ENCODE results near the gene CADPS2. TPM values are rescaled to one million over a fixed set of nuclear protein-coding genes. Genes with fewer than 3 reads are reported as not detected.

The CADPS2 gene
- polyA plus RNA-seq, 1 donor (not counting 4 experiments of a cell fraction or from before 2014, with no cell fraction given): 0.35 TPM

GRCh38 chr7:122379491-122379890 is 506.8 kb downstream of the CADPS2 start:
- no peaks in the 10 kb centered on the region for H3K9me3 ChIP-seq (ENCODE audit: control insufficient read depth, low read depth, low read length)

GRCh38 chr7:122369756-122370155 is 516.5 kb downstream of the CADPS2 start:
- H3K27me3 ChIP-seq (ENCODE audit: control insufficient read depth, extremely low read depth, insufficient read depth, low read length): no peaks in the 10 kb centered on the region
- no peak for TF ChIP-seq CTCF (optimal IDR thresholded peaks at IDR 0.05 in 1 of 3, IDR thresholded peaks at IDR 0.05 in 1 of 3, conservative IDR thresholded peaks at IDR 0.05 in 1 of 3; ENCODE audit: extremely low read depth in 1 of 3, insufficient read depth in 2 of 3, low read length in 3 of 3)
- TF ChIP-seq EZH2 (IDR thresholded peaks at IDR 0.05; ENCODE audit: low read length): no peak
- dilution Hi-C loops (cut with MboI; ENCODE audit: extremely low pct_ligation_motif_present, low sequenced_read_pairs): no loop called here
- no peak overlapping the region for H3K4me2 ChIP-seq (ENCODE audit: control insufficient read depth, extremely low read depth, insufficient read depth, low read depth, low read length)
- no peaks in the 10 kb centered on the region for H4K20me1 ChIP-seq (ENCODE audit: control insufficient read depth, extremely low read depth, insufficient read depth, low read length)
- no peaks in the 10 kb centered on the region for H3K79me2 ChIP-seq (ENCODE audit: control insufficient read depth, insufficient read depth, low read length)
- H3K4me3 ChIP-seq (ENCODE audit: control insufficient read depth in 2 of 3, extremely low read depth in 1 of 3, insufficient read depth in 2 of 3, low read depth in 1 of 3, low read length in 3 of 3): no peak overlapping the region
- H3K27ac ChIP-seq (ENCODE audit: control insufficient read depth, insufficient read depth, low read length): no peak overlapping the region
- DNase-seq (ENCODE audit: low read depth, low spot score): no peak
- no peak overlapping the region for H2AFZ ChIP-seq (ENCODE audit: control insufficient read depth, low read length)
- no peaks in the 10 kb centered on the region for H3K9me1 ChIP-seq (ENCODE audit: control insufficient read depth, extremely low read depth, insufficient read depth, low read length)
- no peak overlapping the region for H3K9ac ChIP-seq (ENCODE audit: control insufficient read depth, extremely low read depth, insufficient read depth, low read length)
- no peaks in the 10 kb centered on the region for H3K36me3 ChIP-seq (ENCODE audit: control insufficient read depth in 2 of 2, extremely low read depth in 1 of 2, insufficient read depth in 2 of 2, low read length in 2 of 2)
- H3K9me3 ChIP-seq (ENCODE audit: control insufficient read depth, low read depth, low read length): no peaks in the 10 kb centered on the region
- FAIRE-seq: no peak
- no peaks in the 10 kb centered on the region for H3K4me1 ChIP-seq (ENCODE audit: control insufficient read depth, extremely low read depth, insufficient read depth, low read length)

More at GRCh38 chr7:122379491-122379890, 506.8 kb downstream of the CADPS2 start:
- Histone ChIP-seq H3K27ac (ENCODE audit: control insufficient read depth, insufficient read depth, low read length) (no peak overlapping the region), H3K4me3 (ENCODE audit: control insufficient read depth in 2 of 3, extremely low read depth in 1 of 3, insufficient read depth in 2 of 3, low read depth in 1 of 3, low read length in 3 of 3) (no peak overlapping the region), H3K9ac (ENCODE audit: control insufficient read depth, extremely low read depth, insufficient read depth, low read length) (no peak overlapping the region), H3K9me1 (ENCODE audit: control insufficient read depth, extremely low read depth, insufficient read depth, low read length) (no peaks in the 10 kb centered on the region), H3K4me1 (ENCODE audit: control insufficient read depth, extremely low read depth, insufficient read depth, low read length) (no peaks in the 10 kb centered on the region), H3K79me2 (ENCODE audit: control insufficient read depth, insufficient read depth, low read length) (no peaks in the 10 kb centered on the region), H3K27me3 (ENCODE audit: control insufficient read depth, extremely low read depth, insufficient read depth, low read length) (no peaks in the 10 kb centered on the region), H4K20me1 (ENCODE audit: control insufficient read depth, extremely low read depth, insufficient read depth, low read length) (no peaks in the 10 kb centered on the region), H3K36me3 (ENCODE audit: control insufficient read depth in 2 of 2, extremely low read depth in 1 of 2, insufficient read depth in 2 of 2, low read length in 2 of 2) (no peaks in the 10 kb centered on the region), H2AFZ (ENCODE audit: control insufficient read depth, low read length) (no peak overlapping the region), H3K4me2 (ENCODE audit: control insufficient read depth, extremely low read depth, insufficient read depth, low read depth, low read length) (no peak overlapping the region)
- dilution Hi-C loops (cut with MboI; ENCODE audit: extremely low pct_ligation_motif_present, low sequenced_read_pairs): no loop called here
- DNase-seq (ENCODE audit: low read depth, low spot score) (no peak), FAIRE-seq (no peak)
- TF ChIP-seq CTCF (optimal IDR thresholded peaks at IDR 0.05 in 1 of 3, IDR thresholded peaks at IDR 0.05 in 1 of 3, conservative IDR thresholded peaks at IDR 0.05 in 1 of 3; ENCODE audit: extremely low read depth in 1 of 3, insufficient read depth in 2 of 3, low read length in 3 of 3): no peak
- no peak for TF ChIP-seq EZH2 (IDR thresholded peaks at IDR 0.05; ENCODE audit: low read length)

Measured in keratinocyte (primary cell).